ENCODE results near the gene GRIK3. TPM values are rescaled to one million over a fixed set of nuclear protein-coding genes. Genes with fewer than 3 reads are reported as not detected.

GRIK3 gene
- total RNA-seq, 1 donor from 2014 or later, result 0.59 TPM

GRCh38 chr1:36849956-36850355, 184.4 kb downstream of the GRIK3 start:
- no peak for DNase-seq

DNA sequence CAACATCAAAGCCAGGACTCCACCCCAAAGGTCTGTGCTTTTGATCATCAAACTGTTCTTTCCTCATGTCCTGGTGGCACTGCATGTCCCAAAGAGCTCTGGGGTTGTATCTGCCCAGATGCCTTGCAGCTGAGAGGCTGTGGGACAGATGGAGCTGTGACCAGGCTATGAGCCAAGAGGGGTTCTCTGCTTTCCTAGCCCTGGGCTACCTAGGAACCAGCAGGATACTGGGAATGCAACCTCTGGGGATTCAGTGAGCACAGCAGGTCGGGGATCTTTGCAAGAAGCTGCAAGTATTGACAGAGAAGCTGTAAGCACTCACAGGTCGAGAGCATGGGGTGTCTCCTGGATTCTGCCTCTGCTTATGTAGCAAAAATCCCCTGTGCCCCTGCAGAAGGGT, 186.6 kb downstream of the GRIK3 start:
- DNase-seq, result no peak

DNA sequence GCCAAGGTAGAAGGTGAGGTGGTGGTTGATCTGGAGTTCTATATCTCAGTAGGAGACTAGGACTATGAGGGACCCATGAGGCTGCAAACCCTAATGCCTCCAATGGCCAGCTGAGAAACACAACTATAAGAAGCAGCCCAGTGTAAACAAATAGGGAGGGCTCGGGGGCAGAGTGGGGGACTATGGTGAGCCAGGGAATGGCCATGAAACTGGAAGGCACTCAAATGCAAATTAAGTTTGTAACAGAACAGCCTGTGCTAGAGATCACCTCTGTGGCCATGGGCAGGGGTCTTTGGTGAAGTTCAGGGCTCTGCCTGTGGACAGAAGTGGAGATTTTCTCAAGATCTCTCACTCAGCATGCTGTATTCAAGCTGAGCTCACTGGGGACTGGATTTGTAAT, 187.1 kb downstream of the GRIK3 start:
- no peak for DNase-seq

GRCh38 chr1:36846357-36846756, 188.0 kb downstream of the GRIK3 start:
- DNase-seq, result no peak

DNA sequence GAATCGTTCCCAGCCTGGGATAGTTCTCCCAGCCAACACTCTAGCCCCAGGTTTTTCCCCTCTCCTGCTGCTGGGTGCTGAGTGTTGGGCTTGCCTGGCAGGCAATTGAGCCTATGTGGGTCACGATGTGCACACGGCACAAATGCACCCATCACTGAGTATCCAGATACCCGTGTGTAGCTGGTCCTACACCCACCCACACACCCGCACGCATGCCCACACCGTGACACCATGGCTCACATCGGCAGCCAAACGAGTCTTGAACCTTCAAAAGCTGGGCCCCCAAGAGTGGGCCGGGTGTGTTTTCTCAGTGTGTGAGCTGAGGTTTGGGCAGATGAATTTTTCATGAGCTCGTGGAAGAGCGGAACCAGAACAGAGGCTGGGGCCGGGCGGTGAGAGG, 188.5 kb downstream of the GRIK3 start:
- DNase-seq, result no peak

GRCh38 chr1:36844917-36845316, 189.4 kb downstream of the GRIK3 start:
- DNase-seq, result no peak

DNA sequence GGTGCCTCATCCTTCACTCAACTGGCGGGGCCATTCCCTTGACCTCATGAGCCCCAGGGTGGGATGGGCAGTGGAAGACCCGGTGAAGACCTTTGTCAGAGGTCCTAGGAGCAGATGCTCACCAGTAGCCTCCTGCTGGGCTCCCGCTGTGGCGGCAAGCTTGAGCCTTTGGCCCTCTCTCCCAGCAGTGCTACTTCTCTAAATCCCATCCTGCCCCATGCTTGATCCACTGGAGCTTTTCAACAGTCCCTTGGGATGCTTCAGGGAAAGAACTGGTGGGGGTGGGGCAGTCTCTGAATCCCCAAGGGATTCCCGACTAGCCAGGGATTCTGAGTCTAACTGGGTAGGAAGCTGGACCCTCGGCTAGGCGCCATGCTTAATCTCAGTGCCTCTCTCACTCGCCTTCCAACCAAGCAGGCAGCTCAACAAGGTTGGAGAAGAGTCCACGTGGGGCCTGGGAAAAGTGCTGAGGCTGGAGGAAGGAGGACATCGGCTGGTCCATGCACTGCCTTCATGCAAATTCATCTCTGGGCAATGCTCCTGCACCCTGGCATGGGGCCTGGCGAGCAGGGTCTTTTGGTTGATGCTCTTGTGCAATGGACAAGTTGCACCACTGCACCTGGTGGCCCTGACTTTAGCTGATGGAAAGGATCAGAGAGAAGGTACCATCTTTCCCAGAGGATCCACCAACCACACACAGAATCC, 190.3 kb downstream of the GRIK3 start:
- DNase-seq, result no peak

GRCh38 chr1:36843027-36843426, 191.3 kb downstream of the GRIK3 start:
- no peak for DNase-seq

DNA sequence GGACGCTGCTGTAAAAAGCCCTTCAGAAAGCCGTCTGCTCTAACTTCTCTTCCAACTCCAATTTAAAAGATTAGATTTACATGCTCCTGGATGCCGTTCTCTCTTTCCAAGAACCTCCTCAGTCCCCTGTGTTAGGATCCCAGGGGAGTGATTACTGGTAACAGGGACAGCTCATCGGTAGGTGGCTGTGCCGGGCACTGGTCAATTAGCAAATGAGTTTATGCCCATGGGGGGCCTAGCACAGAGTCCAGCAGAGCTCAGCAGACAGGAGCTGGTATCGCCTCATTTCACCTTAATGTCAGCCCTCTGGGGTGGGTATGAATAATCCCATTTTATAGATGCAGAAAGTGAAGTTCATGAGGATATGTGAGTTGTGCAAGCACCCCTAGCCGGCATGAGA, 191.9 kb downstream of the GRIK3 start:
- no peak for DNase-seq

GRCh38 chr1:36839485-36839884, 194.8 kb downstream of the GRIK3 start:
- no peak for DNase-seq

- DNase-seq, result no peak
Measured at GRCh38 chr1:36838888-36839287, 195.4 kb downstream of the GRIK3 start.

DNA sequence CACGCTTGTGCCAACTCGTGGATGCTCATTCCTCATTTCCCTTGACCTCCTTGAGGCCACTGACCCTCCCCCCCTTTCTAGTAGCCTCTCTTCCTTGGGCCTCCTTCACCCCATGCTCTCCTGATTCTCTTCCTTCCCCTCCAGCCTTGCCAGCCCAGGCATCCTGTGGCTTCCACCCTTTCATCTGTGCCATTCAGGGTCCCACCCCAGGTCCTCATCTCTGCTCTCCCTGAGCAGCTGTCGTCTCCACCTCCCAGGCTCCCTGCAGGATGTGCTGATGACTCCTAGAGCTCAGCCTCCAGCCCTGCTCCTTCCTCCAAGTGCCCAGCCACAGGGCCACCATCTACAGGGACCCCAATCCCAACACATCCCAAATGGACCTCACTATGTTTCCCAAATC, 197.4 kb downstream of the GRIK3 start:
- DNase-seq, result no peak

- no peak for DNase-seq
Measured at GRCh38 chr1:36836196-36836883, 198.0 kb downstream of the GRIK3 start.

GRCh38 chr1:36835696-36836095, 198.6 kb downstream of the GRIK3 start:
- no peak for DNase-seq

- DNase-seq, result no peak
Measured at GRCh38 chr1:36835017-36835695, 199.2 kb downstream of the GRIK3 start.

DNA sequence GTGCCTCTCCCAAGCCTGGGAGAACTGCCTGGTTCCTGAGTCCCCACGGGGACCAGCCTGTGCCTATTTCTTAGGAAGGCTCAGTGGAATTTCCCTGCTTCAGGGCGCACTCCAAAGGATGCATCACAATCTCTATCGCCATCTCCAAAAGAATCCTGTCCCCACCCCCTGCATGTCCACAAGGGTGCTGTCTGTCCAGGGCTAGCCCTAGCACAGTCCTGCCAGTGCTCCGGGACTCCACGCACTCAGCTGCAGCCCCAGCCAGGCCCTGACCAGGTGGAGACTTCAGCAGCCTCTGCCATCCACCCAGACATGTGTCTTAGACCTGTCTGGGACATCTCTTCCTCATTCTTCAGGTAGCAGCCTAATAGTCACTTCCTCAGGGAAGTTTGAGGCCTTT, 199.7 kb downstream of the GRIK3 start:
- no peak for DNase-seq

DNA sequence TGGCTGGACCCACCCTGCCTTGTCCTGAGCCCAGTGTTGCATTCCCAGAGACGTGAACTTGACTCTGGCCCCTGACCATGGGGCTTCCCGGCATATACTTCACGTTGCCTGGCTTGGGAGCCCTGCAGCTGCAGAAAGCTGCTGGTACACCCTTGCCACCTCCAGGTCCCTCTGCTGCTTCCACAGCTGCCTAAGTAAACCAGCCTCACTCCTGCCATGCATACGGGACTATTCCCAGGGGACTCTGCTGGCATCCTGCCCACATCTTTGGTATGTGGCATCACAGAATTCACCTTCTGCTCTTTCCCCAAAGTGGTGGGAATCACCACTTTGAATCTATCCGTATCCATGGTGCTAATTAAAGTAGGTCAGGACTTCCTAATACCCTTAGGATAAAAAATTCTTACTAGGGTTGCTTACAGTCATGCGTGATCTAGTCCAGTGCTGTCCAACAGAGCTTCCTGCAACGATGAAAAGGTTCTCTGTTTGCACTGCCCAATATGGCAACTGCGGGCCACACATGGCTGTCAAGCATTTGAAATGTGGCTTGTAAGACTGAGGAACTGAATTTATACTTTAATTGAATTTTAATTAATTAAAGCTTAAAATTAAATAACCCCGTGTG, 203.0 kb downstream of the GRIK3 start:
- no peak for DNase-seq

- DNase-seq, result no peak
Measured at GRCh38 chr1:36829961-36830360, 204.4 kb downstream of the GRIK3 start.

GRCh38 chr1:36829066-36829465, 205.2 kb downstream of the GRIK3 start:
- DNase-seq, result no peak

DNA sequence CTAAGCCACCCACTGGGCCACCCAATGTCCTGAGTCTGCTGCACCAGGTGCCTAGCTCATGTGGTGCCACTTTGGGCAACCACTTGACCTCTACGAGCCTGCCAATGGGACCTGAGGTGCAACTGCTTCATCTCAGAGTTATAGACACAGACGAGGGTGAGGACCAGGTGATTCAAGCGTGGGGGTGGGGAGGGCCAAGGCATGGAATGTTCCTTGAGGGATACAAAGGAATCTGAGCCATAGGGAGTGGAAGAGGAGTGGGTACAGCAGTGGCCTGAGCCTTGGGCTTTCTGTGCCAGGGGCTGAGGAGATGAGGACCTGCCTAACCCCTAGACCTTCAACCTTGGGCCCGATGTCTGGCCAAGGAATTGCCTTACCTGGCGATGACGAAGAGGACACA, 209.1 kb downstream of the GRIK3 start:
- DNase-seq, result no peak

- DNase-seq, result no peak
Measured at GRCh38 chr1:36824390-36824861, 209.9 kb downstream of the GRIK3 start.

DNA sequence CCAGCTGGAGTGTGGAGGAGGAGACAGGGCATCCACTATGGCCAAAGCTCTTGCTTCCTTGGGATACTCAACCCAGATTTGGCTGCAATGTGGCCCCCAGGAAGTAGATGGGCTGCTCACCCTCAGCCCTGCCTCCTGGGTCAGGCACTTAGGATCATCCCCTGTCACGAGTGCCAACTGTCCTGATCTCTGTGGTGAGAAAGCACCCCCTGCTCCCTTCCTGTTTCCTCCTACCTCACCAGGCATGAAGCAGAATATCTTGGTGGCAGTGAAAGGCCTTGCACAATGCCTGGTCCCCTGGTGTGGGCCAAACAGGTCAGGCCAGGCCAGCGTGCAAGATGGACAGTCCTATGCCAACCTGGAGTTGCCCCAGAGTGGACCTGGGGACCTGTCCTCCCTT, 211.7 kb downstream of the GRIK3 start:
- no peak for DNase-seq

GRCh38 chr1:36821386-36821785, 212.9 kb downstream of the GRIK3 start:
- DNase-seq, result no peak

All from skin of body (tissue), 2 donors.